ENCODE results near the gene DNAJB13.

DNA sequence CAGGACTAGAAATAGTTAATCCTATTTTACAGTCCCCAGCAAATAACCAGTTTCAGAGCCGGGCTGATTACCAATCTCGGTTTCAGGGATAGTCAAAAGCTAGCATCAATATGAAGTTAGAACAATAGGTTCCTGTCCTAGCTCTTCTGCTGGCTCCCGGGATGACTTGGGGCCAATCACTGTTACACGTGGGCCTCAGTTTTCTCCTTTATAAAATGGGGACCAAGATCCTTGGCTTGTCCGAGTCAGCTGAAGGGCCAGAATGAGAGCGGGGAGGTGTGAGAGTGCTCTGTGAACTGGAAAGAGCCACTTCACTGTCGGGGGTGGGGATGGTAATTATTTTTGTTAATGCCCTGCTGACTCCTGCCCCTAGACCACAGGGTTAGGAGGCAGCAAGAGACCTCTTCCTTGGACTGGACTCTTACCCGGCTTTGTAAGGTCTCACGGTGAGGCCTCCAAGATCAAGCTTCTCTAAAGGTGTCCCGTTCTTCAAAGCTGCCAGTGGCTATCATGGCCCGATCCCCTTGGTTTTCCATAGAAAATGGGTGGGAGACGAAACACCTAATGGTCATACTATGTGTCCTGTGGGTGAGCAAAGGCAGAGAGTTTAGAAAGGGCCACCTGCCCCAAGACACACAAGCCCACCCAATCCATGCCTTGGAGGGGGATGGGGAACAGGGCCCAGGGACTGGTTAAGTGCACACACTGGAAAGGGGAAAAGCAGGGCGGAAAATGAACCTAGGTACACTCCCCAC is 30.4 kb downstream of the DNAJB13 start:
- TF ChIP-seq CTCF (IDR thresholded peaks at IDR 0.05; ENCODE audit: low read depth, low read length, poor library complexity, severe bottlenecking) (no peak), EZH2phosphoT487 (IDR thresholded peaks at IDR 0.05; ENCODE audit: borderline replicate concordance, low read length) (no peak)

Measured in DOHH2 (cell line).